Measurements from ENCODE around the gene SERPIND1.

The SERPIND1 gene

DNA sequence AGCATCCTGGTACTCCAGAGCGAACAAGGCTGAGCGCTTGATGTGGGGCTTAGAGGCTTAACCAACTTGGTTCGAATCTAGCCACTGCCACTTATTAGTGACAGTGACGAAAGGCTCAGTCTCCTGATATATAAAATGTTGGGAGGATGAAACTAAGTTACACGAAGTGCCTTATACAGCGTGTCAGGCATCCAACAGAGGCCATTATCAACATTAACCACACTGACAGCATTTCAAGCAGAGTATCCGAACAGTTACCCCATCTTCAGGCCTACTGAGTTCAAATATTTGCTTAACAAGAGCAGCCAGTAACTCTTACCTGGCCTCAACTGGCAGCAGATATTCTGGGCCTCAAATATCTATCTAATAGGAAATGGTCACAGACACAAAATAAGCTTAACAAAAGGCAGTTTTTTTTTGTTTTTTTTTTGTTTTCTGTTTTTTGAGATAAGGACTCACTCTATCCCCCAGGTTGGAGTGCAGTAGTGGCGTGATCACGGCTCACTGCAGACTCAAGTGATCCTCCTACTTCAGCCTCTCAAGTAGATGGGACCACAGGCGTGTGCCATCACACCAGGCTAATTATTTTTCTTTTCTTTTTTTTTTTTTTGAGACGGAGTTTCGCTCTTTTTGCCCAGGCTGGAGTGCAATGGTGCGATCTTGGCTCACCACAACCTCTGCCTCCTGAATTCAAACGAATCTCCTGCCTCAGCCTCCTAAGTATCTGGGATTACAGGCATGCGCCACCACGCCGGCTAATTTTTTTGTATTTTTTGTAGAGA is 2.9 kb downstream of the SERPIND1 start:
- peak; percentile 58 for DNase-seq

DNA sequence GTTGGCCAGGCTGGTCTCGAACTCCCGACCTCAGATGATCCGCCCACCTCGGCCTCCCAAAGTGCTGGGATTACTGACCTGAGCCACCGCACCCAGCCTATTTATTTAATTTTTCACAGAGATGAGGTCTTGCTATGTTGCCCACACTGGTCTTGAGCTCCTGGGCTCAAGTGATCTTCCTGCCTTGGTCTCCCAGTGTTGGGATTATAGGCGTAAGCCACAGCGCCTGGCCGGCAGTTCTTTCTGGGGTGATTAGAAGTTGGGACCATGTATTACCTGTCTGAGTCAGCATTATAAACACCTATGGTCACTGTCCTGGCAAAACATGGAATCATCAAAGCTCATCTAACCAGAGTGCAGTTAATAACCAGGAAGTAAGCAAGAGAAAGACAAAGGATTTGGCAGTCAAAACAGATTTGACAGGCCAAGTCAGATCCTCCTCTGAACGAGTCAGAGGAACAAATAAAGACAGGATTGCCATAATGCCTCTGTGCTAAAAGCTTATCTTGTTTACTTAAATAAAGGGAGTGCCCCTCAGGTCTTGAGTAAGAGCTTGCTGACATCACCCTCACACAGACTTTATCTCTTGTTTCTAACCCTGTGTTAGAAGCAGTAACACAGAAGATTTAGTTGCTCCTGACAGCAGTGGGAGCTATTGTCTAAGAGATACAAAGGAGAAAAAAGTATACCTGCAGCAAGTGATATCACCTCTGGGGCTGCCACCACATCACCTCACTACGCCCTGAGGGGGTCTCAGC is 3.7 kb downstream of the SERPIND1 start:
- DNase-seq, result peak; percentile 79

GRCh38 chr22:20779014-20779817 is 5.3 kb downstream of the SERPIND1 start:
- no peak for DNase-seq

DNA sequence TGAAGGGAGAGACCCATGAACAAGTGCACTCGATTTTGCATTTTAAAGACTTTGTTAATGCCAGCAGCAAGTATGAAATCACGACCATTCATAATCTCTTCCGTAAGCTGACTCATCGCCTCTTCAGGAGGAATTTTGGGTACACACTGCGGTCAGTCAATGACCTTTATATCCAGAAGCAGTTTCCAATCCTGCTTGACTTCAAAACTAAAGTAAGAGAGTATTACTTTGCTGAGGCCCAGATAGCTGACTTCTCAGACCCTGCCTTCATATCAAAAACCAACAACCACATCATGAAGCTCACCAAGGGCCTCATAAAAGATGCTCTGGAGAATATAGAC is 5.9 kb downstream of the SERPIND1 start:
- DNase-seq, result no peak

- peak; percentile 48 for DNase-seq
Observed at GRCh38 chr22:20781272-20781990, 7.5 kb downstream of the SERPIND1 start.

DNA sequence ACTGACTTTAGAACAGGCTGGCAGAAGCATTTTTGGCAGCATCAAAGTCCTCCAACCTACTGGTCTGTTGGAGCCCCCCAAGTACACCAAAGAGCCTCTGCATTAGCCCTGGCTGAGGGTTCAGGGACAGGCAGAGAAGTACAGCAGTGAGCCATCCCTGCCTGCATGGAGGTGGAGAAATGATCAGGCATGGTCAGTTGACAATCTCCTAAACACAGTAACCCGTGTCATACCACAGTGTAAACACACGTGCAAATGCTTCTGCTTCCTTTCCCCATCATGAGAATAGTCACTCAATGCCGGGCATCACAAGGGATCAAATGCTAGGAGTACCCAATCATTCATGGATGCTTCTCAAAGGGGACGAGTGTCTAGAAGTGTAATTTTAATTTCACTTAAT is 8.2 kb downstream of the SERPIND1 start:
- DNase-seq, result no peak

GRCh38 chr22:20782596-20783299 is 8.8 kb downstream of the SERPIND1 start:
- DNase-seq, result no peak

GRCh38 chr22:20783300-20783673 is 9.4 kb downstream of the SERPIND1 start:
- no peak for DNase-seq

GRCh38 chr22:20783844-20784723 is 10.2 kb downstream of the SERPIND1 start:
- peak; percentile 87 for DNase-seq

DNA sequence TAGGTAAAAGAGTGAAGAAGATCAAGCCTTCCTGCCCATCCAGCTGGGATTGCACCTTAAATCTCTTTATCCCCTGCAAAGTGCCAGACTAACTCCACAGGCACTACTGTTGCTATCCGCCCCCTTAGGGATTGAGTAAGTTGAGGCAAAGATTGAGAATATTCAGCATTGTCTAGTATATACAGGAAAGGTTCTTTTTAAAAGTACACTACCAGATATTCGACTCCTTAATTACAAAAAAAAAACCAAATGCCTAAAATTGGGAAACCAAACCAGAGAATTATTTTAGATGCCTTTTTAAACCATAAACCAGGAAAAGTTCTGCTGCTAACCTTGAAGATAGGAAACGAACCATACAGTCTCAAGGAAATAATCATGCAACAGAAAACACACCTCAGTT is 11.5 kb downstream of the SERPIND1 start:
- no peak for DNase-seq

DNA sequence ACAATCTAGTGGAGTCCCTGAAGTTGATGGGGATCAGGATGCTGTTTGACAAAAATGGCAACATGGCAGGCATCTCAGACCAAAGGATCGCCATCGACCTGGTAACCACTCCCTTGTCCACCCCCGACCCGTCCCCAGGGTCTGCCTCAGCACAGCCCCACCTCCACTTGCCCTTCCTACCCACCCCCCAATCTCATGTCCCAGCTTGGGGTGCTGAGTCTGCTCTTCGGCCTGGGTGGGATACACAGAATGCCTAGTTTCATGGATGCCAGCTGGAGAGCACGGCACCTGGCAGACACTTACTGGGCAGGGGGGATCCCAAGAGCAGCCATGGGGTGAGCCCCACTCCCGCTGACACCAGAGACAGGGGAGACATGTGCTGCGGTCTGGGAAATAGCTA is 12.1 kb downstream of the SERPIND1 start:
- DNase-seq, result no peak

GRCh38 chr22:20786536-20786979 is 12.6 kb downstream of the SERPIND1 start:
- no peak for DNase-seq

DNA sequence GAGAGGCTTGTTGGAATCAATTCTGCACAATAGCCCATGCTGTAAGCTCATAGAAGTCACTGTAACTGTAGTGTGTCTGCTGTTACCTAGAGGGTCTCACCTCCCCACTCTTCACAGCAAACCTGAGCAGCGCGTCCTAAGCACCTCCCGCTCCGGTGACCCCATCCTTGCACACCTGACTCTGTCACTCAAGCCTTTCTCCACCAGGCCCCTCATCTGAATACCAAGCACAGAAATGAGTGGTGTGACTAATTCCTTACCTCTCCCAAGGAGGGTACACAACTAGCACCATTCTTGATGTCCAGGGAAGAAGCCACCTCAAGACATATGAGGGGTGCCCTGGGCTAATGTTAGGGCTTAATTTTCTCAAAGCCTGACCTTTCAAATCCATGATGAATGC is 13.3 kb downstream of the SERPIND1 start:
- no peak for DNase-seq

DNA sequence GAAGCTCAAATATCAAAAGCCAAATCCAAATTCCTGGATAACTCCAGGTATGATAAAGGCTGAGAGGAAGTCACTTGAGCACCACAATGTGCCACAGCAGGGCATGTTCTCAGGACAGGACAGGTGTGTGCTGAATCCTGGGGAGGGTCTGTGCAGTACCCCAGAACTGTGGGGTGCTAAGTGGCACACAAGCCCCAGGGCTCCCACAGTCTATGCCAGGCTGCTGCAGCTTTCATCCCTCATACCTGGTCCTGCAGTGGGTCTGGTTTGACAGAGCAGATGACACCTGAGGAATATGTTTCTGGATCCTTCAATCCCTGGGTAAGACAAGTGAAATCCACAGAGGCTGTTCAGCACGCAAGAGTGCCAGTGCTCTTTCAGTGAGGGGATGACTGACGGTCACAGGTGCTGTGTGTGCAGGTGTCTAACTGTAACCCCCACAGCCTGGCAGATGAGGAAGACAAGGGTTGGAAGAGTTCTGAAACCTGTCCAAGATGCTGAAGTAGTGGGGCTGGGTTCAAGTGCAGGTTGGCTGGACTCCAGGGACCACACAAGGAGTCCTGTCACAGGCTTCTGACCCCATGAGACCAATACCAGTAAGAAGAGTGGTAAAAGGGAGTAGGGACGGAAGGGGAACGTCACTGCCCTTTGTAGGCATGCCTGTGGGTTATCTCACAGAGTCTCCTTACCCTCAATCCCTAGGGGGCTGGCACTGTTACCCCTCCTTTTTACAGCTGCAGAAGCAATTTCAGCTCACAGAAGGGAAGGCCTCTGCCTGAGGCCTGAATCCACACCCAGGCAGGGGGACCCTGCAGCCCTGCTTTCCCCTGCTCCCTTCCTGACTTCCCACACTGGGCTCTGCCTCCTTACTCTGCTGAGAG is 14.1 kb downstream of the SERPIND1 start:
- no peak for DNase-seq

DNA sequence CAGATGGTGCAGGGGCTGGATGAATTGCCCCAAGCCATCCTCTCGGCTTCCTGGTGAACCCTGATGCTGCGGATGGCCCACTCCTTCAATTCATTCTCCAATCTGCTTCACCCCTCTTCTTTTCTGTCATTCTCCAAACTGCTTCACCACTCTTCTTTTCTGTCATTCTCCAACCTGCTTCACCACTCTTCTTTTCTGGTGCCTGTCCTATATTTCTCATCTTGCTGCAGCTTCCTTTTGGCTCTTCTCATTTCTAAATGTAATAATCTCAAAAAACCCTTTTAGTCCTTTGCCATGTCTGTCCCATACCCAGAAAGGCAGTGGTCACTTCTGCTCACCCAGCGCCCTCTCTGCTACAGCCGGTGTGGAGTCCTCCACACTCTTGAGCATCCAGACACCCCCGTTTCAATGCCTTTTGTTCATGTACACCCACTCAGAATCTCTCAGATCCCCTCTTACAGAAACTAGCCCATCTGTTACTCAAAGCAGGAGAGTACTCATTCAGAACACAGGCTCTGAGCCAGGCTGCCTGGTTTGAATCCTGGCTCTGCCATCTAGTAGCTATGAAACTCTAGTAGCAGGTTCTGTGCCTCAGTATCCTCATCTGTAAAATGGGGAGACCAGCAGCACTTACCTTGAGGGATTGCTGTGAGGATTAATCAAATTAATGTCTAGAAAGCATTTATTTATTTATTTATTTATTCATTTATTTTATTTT is 14.9 kb downstream of the SERPIND1 start:
- no peak for DNase-seq

DNA sequence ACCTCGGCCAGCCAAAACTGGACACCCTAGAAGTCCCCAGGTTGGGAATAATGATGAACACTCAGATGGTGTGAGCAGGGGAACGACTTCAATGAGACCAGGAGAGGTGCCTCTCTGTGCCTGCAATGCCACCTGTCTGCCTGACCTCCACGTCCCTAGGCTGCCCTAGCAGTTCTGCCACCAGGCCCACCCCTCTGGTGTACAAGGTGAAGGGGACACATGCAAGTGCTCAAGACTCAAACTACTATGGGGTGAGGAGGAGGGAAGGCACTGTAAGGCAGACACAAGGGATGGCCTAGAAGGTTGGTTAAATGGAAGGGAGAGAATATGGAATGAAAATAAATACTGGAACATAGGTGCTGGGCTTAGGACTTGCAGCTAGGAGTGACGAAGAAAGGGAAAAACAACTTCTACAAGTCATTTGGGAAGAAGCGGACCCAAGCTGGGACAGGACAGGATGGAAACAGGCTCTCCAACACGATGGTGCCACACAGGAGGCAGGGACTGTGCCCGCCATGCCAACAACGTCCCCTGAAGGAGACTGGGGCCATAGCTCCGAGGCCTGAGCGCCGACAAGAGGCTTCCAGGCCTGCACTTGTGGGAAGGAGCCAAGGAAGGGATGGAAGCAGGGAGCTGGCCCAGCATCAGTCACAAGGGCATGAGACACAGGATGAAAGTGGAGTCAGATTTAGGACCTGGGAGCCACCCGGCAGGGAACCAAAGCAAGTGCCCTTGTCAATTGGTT is 18.5 kb downstream of the SERPIND1 start:
- no peak for DNase-seq

GRCh38 chr22:20792966-20793728 is 19.2 kb downstream of the SERPIND1 start:
- DNase-seq, result no peak

Measured in hematopoietic multipotent progenitor cell treated with erythropoietin and hydrocortisone succinate and interleukin-3 and kit ligand, for 8 days (in vitro differentiated cells).